Brain pericyte (primary cell): ENCODE data around the gene DKKL1.

Source experiments
- DNase-seq: peaks from one replicate; pipeline ENCODE4 v3.0.0-alpha.2; 2012; ENCODE audit warnings: low read depth, low spot score

DKKL1 gene

GRCh38 chr19:49396738-49397505 lies 33.2 kb downstream of the DKKL1 start:
- DNase-seq: no peak

GRCh38 chr19:49398001-49398615 lies 34.4 kb downstream of the DKKL1 start:
- DNase-seq: no peak

- no peak for DNase-seq
These were observed 35.3 kb downstream of the DKKL1 start for GRCh38 chr19:49398931-49399330.

- DNase-seq: no peak
These were observed 36.4 kb downstream of the DKKL1 start for GRCh38 chr19:49400029-49400428.

- peak; percentile 89 for DNase-seq
These were observed 39.9 kb downstream of the DKKL1 start for GRCh38 chr19:49403404-49404187.

GRCh38 chr19:49407079-49407478 lies 43.4 kb downstream of the DKKL1 start:
- no peak for DNase-seq

- DNase-seq: no peak
These were observed 43.9 kb downstream of the DKKL1 start for GRCh38 chr19:49407482-49408015.

GRCh38 chr19:49408816-49409440 lies 45.3 kb downstream of the DKKL1 start:
- DNase-seq: no peak

GRCh38 chr19:49409441-49410029 lies 45.9 kb downstream of the DKKL1 start:
- DNase-seq: no peak

GRCh38 chr19:49411681-49412326 lies 48.1 kb downstream of the DKKL1 start:
- DNase-seq: no peak

GRCh38 chr19:49413348-49413747 lies 49.7 kb downstream of the DKKL1 start:
- no peak for DNase-seq

- no peak for DNase-seq
These were observed 50.6 kb downstream of the DKKL1 start for GRCh38 chr19:49414256-49414655.

- DNase-seq: no peak
These were observed 51.6 kb downstream of the DKKL1 start for GRCh38 chr19:49415102-49415809.

GRCh38 chr19:49415810-49416200 lies 52.1 kb downstream of the DKKL1 start:
- no peak for DNase-seq

- no peak for DNase-seq
These were observed 53.4 kb downstream of the DKKL1 start for GRCh38 chr19:49417088-49417487.

GRCh38 chr19:49418511-49418910 lies 54.8 kb downstream of the DKKL1 start:
- DNase-seq: no peak

GRCh38 chr19:49419173-49419572 lies 55.5 kb downstream of the DKKL1 start:
- DNase-seq: no peak

- no peak for DNase-seq
These were observed 56.5 kb downstream of the DKKL1 start for GRCh38 chr19:49420227-49420626.

GRCh38 chr19:49421039-49421877 lies 57.6 kb downstream of the DKKL1 start:
- no peak for DNase-seq

GRCh38 chr19:49421878-49422202 lies 58.2 kb downstream of the DKKL1 start:
- no peak for DNase-seq
